TTC549 (cell line): ENCODE results near the gene CARF.
A peak's percentile ranks its signal among the peaks of the same experiment; 100 is the strongest.
"Not testable (repeated sequence)": the region's sequence is repeated elsewhere in the genome, so short reads cannot be mapped to it uniquely, and the experiment has no call there.

Source experiments
- FAIRE-seq: peaks from 2 replicates; lab custom pipeline; 2012; peaks lifted over from hg19 to GRCh38; lab: Jason Lieb, UNC

The CARF gene

DNA sequence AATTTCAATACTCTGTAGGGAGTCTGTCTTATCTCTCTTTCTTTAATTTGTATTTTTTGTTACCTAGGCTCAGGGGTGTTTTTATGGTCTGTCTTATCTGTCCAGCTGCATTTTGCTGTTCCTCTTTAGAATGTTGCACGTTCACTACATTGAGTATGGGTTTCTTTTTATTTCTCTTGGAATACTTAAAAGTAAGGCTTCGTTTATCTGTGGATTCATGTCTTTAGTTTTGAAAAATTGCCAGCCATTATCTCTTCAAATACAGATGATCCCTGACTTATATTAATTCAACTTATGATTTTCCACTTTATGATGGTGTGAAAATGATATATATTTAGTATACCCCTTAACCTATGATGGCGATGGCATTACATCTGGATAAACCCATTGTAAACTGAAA is 26.9 kb downstream of the CARF start:
- no peak for FAIRE-seq

DNA sequence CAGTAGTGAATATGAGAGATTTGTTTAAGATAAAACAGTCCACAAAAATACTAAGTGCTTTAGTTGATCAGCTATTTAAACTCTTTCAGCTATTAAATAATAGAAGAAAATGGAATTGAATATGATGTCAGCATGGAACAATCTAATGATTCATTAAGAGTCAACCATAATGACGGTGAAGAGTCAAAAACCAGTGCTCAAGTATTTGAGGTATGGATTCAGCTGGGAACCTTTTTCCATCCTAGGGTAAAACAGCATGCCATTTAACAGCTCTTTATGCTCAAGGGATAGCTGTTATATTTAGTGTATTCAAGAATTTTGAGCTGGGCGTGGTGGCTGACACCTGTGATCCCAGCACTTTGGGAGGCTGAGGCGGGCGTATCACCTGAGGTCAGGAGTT is 29.7 kb downstream of the CARF start:
- no peak for FAIRE-seq

DNA sequence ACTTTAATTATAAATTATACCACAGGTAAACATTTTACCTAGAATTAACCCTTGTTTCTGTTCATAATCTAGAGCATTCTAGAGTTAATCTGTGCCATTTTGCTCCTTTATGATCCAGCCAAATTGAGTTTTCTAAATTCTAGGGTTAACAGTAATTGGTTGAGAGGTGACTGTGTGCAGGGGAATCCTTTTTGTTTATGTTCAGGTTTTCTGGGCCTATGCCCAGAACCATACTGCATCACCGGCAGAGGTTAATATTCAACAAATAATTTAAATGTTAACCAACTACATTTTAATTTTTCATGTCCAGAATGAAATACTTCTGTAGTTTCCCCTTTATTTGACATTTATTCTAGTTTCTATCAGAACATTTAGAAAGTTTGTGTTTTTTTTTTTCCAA is 32.3 kb downstream of the CARF start:
- no peak for FAIRE-seq

DNA sequence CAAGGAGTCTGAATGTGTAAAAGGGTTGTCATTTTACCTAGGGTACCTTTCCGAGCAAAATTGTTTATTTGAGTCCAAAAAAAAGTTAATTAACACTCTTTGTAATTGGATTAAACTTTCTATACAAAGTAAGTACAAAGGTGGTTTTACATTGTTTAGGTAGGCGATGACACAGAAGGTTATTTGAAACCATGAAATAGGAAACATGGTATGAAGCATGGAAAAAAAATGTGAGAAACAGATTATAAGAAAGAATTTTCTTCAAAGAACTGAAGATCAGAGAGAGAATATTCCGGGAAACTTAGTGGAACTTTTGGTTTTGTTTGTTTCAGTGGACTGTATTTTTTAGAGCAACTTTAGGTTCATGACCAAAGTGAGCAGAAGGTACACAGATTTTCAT is 32.7 kb downstream of the CARF start:
- FAIRE-seq, result no peak

DNA sequence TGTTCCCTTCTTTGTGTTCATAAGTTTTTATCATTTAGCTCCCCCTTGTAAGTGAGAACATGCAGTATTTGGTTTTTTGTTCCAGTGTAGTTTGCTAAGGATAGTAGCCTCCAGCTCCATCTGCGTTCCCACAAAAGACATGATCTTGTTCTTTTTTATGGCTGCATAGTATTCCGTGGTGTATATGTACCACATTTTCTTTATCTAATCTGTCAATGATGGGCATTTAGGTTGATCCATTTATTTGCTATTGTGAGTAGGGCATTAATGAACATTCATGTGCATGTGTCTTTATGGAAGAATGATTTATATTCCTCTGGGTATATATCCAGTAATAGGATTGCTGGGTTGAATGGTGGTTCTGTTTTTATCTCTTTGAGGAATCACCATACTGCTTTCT is 33.4 kb downstream of the CARF start:
- no peak for FAIRE-seq

DNA sequence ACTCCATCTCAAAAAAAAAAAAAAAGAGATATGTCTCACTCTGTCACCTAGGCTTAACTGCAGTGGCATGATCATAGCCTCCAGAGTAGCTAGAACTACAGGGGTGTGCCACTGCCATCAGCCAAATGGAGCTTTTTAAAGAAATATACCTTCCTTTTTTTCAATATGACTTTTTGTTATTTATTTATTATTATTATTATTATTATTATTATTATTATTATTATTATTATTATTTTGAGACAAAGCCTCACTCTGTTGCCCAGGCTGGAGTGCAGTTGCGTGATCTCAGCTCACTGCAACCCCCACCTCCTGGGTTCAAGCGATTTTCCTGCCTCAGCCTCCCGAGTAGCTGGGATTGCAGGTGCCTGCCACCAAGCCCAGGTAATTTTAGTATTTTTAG is 37.3 kb downstream of the CARF start:
- FAIRE-seq, result not testable (repeated sequence)

DNA sequence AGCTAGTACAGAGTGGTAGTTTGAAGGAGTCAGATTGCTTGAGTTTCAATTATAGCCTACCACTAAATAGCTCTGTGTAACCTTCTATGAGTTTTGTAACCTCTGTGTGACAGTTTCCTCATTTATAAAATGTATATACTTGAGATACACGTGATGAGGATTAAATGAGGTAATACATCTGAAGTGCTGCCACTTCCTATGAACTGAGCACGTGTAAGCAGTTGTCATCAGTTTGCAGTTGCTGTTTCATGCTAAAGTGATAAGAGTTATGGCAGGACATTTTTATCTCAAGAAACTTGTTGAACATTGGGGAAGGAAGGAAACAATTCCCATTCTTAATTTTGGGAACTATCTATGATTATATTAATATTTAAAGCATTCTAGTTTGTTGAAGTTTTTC is 38.5 kb downstream of the CARF start:
- no peak for FAIRE-seq

DNA sequence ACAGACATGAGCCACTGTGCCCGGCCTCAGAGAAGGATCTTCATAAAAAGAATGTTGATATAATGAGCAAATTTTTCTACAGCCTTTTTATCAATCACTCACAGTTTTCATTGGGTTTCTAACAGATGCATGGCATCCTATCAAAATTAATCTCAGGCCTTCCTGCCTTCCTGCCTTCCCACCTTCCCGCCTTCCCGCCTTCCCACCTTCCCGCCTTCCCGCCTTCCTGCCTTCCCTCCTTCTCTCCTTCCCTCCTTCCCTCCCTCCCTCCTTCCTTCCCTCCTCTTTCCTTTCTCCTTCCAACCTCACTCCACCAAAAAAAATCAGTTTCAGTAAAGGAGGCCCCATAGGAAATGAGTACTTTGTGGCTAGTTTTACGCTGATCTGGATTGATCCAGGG is 48.4 kb downstream of the CARF start:
- no peak for FAIRE-seq

DNA sequence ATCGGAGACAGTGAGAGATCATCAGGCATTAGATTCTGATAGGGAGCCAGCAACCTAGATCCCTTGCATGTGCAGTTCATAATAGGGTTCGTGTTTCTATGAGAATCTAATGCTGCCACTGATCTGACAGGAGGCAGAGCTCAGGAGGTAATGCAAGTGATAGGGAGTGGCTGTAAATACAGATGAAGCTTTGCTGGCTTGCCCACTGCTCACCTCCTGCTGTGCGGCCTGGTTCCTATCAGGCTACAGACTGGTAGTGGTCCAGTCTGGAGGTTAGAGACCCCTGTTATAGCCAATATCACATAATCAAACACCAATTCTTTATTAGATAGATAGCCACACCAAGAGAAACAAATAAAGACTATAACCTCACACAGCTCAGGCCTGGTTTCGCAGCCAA is 51.6 kb downstream of the CARF start:
- FAIRE-seq, result no peak

DNA sequence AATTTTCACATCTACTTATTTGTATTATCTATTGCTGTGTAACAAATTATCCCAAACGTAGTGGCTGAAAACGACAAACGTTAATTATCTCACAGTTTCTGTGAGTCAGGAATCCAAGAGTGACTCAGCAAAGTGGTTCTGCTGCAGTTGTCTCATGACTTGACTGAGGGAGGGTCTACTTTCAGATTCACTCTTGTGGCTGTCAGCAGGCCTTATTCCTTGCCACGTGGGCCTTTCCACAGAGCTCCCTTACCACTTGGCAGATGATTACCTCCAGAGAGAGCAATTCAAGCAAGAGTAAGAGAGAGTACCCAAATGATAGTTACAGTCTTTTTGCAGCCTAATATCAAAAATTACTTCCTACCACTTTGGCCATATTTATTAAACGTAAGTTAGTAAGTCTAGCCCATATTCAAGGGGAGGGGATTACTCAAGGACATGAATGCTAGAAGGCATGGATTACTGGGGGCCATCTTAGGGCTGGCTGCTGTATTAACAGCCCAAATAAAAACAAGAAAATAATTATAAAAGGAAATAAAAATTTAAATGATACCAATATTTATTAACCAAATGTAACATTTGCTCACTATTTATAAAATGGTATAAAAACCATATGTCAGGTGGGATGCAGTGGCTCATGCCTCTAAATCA is 53.9 kb downstream of the CARF start:
- FAIRE-seq, result no peak

DNA sequence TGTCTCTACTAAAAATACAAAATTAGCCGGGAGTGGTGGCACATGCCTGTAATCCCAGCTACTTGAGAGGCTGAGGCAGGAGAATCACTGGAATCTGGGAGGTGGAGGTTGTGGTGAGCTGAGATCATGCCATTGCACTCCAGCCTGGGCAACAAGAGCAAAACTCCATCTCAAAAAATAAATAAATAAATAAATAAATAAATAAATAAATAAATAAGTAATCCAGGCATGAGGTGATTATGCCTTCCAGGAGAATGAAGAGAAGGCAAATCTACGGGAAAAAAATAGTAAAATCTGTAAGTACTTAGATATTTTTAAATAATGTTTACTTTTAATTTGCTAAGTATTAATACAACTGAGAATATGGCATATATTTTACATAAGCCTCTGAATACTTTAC is 57.3 kb downstream of the CARF start:
- FAIRE-seq, result not testable (repeated sequence)

DNA sequence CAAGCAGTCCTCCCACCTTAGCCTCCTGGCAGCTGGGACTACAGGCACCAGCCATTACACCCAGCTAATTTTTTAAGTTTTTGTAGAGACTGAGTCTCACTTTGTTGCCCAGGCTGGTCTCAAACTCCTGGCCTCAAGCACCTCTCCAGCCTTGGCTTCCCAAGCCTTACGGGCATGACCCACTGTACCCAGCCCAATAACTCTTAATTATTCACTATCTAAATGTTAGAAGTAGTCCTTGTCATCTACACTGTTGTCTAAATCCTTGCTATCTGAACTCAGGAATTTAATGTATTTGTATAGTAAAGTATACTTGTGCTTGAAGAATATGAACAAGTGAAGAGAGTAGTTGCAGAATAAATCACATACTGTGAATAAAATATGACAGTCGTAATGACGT is 64.7 kb downstream of the CARF start:
- FAIRE-seq, result no peak

DNA sequence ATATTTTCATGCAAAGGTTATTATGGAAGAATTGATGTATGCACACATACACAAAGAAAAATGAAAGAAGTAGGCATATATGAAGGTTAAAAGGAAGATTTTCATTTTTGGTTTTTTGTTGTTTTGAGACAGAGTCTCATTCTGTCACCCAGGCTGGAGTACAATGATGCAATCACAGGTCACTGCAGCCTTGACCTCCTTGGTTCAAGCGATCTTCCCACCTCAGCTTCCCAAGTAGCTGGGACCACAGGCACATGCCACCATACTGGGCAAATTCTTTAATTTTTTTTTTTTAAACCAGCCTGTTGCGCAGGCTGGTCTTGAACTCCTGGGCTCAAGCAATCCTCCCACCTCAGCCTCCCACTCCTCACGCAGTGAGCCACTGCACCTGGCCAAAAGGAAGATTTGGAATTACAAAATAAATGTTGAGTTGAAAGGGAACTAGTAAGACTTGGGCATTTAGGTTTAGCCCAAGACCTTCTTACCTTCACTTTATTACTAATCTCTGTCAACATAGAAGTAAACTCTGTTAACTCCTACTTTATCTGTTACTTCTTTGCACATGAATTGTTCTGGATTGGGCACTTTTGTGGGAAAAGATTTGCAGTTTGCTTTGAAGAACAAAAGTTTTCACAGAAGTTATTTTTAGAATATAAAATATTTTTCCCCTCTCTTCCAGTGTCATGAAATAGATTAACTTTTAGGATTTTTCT is 70.9 kb downstream of the CARF start:
- no peak for FAIRE-seq

DNA sequence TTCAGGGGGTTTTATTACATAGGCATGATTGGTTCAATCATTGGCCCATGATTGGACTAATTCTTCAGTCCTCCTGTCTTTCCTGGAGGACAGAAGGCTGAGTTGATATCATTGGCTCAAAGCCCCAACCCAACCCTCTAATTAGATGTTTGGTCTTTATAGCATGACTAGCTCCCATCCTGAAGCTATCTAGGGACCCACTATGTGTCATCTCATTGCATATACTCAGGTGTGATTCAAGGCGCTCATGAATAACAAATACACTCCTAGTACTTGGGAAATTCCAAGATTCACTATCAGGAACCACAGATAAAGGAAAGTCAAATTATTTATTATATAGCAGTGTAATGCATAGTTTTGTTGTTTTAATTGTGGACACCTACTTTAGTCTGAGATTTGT is 77.7 kb downstream of the CARF start:
- FAIRE-seq, result no peak

DNA sequence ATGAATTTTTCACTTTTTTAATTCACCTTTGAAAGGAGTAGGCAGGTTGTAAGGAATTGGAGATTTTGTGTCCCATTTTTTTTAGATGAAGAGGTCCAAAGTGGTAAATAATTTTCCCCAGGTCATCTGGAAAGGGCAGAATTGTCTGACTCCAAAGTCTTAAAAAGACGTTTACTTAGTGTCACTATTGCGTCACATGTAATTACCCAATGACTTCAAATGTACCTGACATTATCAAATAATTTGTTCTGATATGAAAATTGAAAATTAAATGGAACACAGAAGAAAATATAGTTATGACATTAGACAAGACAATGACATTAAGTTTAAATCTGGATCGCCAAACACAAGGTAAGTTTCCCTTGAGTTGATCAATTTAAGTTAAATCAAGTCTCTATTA is 78.4 kb downstream of the CARF start:
- FAIRE-seq, result no peak

DNA sequence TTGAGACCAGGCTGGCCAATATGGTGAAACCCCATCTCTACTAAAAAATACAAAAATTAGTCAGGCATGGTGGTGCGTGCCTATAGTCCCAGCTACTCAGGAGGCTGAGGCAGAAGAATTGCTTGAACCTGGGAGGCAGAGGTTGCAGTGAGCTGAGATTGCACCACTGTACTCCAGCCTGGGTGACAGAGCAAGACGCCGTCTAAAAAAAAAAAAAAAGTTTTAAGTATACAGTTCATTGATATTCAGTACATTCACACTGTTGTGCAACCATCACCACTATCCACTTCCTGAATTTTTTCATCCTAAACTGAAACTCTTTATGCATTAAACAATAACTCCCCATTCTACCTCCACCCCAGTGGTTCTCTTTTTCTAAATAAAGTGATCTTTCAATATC is 85.0 kb downstream of the CARF start:
- FAIRE-seq, result not testable (repeated sequence)

DNA sequence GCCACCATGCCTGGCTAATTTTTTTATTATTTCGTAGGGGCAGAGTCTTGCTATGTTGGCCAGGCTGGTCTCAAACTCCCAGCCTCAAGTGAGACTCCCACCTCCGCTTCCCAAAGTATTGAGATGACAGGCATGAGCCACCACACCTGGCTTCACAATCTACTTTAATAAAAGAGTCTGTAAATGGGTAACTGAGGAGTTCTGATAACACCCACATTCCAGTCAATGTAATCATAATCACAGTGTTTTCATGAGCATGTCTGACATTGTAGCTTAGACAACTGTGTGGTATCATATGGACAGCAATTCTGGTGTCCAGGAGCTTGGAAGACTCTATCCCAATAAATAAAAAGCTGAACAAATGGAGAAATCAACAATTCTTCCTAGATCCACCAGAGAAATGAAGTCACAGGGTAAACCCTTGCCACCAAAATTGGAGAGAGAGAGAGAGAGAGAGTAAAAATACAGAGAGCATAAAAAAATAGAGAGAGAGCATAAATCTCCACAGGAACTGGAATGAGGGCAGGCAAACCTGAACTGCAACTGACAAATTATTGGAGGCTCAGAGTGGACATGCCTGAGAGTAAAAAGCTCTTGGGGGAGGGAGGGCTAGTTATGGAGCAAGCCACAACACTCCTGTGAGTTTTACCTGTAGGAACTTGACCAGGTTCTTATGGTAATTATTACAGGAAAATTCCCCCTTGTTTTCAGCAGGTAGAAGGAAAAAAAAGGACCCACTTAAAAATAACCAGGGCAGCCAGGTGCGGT is 90.2 kb downstream of the CARF start:
- no peak for FAIRE-seq

DNA sequence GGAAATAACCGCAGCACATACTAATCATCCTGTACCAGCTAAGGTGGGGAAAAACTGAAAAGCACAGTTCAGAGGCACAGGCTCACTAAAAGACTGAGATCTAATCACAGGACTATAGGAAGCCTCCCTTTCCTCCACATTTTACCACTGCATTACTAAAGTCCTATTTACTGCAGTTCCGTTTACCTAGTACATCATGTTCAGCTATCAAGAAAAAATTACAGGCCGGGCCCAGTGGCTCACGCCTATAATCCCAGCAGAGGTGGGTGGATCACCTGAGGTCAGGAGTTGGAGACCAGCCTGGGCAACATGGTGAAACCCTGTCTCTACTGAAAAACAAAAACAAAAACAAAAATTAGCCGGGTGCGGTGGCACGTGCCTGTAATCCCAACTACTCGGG is 91.6 kb downstream of the CARF start:
- no peak for FAIRE-seq

DNA sequence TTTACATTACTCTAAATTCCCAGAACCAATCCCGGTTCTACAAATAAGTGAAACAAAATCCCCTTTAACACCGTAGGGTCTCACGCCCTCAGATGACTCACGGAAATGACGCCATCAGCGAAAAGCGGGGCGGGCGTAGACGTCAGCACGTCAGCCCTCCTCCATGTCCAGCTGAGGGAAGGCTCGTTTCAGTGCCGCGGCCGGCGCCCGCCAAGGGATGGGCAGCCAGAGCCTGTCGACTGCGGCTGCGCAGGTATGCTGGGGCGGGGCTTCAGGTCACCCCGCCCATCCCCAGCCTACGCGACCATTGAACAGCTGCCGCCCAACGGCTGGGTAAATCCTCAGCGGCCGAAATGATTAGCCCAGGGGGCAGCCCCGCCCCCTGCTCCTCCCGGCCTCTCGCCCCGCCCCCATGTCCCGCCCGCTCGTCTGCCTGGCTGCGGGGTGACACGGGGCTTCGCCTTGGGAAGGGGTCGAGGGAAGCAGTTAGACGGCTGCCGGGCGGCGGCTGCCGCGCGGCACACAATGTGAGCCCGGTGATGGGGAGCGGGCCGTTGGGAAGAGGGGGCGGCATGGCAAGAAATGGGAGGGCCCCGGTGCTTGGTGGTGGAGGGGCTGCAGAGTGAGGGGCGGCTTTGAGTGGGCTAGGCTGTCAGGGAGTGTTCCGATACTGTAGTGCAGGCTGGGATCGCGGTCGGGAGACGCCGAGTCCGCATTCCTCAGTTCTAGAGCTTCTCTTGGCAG is 102.6 kb downstream of the CARF start, which contains the start of gene NBEAL1:
Gene NBEAL1, plus strand, starts transcription at position 420 of the 744 bp plus-strand sequence. CDS start 1,510 bp downstream, outside the sequence.
- peak; percentile 98 for FAIRE-seq

DNA sequence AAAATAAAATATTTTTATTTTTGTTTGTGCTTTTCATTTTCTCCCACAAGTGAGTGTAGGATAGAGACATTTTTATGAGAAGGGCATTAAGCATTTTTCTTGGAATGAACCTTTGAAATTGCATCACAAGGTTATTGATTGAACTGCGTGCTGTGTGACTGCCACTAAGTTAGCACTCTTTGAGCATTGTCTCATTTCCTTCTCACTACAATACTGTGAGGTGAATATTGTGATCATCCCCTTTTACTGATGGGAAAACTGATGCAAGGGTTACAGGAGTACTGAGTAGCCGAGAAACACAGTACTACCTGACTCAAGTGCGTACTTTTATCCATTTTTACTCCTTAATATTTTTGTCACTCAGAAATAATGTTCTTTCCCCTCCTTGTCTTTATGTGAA is 104.6 kb downstream of the CARF start:
- FAIRE-seq, result no peak

DNA sequence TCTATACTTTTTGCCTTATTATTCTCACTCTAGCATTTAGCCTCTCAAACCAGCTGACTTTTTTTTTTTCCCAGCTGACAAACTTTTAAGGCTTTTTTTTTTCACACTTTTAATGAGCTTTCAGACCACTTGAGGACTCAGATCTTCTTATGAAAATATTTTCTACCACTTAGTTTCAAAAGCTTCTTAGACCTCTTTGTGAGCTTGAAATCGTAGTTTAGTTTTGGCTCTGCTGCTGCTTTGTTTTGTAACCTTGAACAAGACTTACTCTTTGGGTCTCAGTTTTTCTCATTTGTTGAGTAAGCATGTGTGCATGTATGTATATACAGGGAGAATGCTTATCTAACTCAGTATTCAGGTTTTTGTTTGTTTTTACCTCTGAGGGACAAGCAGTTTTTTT is 106.1 kb downstream of the CARF start:
- no peak for FAIRE-seq

DNA sequence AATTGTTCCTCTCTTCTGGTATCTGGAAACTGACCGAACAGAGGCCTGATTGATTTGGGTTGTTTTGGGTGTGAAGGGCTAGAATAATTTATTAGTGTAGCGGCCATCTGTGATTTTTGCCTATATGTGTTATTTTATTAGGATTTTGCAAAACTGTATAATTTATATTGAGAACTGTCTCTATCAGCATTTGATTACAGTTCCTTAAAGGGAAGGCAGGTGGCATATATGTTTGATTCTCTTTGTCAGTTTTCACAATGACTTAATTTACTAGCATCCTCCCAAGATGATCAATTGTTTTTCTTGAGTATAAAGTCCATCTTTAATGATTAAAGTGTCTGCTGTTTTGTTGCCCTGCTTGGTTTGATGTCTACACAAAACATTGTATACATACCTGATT is 107.1 kb downstream of the CARF start:
- no peak for FAIRE-seq

DNA sequence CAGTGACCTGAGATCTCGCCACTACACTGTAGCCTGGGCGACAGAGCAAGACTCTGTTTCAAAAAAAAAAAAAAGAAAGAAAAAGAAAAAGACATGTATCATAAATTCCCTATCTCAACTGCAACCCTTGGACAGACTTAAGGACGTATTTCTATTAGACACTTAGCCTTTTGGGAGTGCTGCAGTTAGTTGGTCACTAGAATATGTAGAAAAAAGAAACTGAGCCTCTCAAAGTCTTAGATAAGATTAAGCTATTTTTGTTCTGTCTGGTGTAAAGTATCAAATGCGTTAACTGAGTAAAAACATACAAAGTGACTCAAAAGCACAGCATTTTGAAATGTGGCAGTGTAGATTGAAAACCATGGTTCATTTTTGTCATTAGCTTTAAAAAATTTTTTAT is 109.9 kb downstream of the CARF start:
- FAIRE-seq, result no peak
